OCI-LY7 (cell line): ENCODE measurements around the gene ITGAE.

Experiments used
- CTCF ChIP-seq: fragments of 200-600 bp; sonication (generic); conservative IDR thresholded peaks from 2 replicates; pipeline ENCODE4 v1.5.1; 2014; ENCODE audit warnings: mild to moderate bottlenecking, antibody characterized with exemption, low read length, moderate library complexity, mixed read lengths
- EZH2phosphoT487 ChIP-seq: fragments of 200-600 bp; sonication (generic); IDR thresholded peaks from 2 replicates; pipeline ENCODE4 v1.6.1; 2018; ENCODE audit warnings: low read depth, borderline replicate concordance, mild to moderate bottlenecking, mixed run types, antibody characterized with exemption, low read length, moderate library complexity, mixed read lengths

GRCh38 chr17:3729881-3730280, 71.1 kb downstream of the ITGAE start:
- no peak for TF ChIP-seq CTCF
- no peak for TF ChIP-seq EZH2phosphoT487
